ENCODE results near the gene AQP5.

Gene AQP5

DNA sequence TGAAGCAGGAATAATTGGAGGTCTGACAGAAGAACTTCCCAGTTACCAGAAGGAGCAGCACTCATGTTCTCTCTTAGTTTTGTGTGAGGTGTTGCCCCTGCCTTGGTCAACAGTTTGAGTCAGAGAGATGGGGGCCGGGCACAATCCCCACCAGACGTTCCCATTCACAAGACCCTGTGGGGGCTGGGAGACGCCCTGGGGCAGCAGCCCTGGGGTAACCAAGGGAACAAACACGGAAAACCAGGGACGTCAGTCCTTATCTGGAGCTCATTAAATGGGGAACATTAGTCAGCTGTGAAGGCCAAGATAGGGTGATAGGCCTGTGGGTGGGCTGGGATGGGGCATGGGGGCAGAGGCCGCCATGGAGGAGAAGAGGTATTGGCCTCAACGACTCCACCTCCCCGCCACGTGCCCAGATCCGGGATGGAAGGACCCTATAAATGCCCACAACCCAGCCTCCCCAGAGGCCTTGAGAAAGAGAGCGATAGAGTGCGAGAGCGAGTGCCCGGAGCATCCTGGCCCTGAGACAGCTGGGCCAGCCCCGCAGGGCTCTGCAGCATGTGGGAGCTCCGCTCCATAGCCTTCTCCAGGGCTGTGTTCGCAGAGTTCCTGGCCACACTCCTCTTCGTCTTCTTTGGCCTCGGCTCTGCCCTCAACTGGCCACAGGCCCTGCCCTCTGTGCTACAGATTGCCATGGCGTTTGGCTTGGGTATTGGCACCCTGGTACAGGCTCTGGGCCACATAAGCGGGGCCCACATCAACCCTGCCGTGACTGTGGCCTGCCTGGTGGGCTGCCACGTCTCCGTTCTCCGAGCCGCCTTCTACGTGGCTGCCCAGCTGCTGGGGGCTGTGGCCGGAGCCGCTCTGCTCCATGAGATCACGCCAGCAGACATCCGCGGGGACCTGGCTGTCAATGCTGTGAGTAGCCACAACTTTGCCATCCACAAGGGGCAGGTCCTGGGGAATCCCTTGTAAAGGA, 11.1 kb upstream of the AQP5 start, which contains the start of gene AQP2:
Gene AQP2, plus strand, starts transcription at position 465 of the 979 bp plus-strand sequence. Its CDS starts 94 bp downstream, at position 559.
- no peak for DNase-seq (ENCODE audit: low read depth)

DNA sequence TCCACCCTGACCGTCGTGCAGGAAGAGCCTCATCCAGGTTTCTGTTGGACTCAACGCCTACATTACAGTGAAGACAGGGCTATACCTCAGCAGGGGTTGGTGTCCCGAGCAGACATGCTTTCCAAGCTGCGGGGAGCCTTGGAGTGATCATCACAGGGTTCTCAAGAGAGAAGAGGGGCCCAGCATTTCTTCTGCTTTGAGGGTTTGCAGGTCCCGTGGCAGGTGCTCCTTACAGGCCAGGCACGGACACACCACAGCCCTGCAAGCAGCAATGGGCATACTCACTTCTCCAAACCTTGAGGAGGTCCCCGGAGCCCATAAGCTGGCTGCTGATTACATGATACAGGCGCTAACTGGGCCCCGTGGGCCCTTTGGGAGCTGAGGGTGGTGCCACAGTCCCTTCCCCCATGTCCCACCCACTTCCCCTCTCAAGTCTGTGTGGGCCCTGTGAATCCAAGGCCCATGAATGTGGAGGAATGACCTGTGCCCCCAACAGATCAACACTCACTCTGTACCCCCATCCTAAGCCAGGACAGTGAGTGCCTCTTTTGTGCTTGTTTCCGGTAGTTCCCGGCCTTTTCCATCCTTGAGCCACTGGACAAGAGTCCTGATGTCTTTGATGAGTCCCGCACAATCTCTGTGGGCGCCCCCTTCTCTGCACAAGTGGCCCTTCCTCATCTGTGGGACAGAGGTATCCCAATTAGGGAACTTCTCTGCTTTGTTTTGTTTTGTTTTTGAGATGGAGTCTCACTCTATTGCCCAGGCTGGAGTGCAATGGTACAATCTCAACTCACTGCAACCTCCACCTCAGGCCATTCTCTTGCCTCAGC, 10.0 kb upstream of the AQP5 start:
- no peak for DNase-seq (ENCODE audit: low read depth)

DNA sequence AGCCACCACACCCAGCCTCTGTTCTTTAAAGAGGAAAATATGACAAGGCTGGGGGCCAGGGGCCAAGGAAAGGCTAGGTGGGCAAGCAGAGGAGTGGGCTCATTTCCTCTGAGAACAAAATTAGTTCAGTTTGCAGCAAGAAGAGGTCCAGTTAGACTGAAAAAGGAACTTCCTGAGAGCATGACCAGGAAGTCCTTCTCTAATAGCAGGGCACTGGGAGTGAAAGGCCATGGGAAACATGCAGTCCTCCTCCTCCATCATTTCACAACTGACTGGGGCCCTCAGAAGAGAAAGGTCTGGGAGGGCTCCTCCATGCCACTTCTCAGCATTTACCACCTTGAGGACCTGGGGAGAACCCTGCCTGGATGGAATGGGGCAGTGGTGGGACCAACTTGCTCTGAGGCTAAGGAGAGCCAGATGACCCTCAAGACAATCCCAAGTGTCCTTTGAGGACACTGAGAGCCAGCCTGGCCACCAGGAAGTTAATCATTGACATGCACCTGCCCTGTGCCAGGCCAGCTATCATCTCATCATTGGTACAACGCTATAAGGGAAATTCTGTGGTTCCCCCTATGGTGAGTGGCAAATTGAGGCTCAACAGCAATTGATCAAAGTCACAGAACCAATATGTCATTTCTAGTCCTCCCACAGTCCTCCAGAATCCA, 9.1 kb upstream of the AQP5 start:
- no peak for DNase-seq (ENCODE audit: low read depth)

DNA sequence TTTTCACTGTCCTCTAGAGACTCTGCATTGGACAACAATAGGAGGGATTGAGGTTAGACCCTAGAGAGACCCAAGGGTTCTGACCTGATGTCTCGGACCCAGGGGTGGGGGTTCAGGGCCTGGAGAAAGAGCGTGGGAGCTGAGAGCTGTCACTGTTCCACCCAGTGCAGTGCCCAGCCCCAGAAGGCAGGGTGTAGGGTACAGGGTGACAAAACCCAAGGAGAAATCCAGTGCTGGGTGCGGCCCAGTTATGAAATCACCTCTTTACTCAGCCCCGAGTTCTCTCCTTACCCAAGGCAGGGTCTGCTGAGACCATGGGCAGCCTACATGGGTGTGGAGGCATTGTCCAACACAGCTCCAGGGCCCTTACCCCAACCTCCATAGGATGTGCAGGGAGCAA, 8.5 kb upstream of the AQP5 start:
- DNase-seq (ENCODE audit: low read depth): no peak

- no peak for DNase-seq (ENCODE audit: low read depth)
Measured at GRCh38 chr12:49953961-49954846, 7.5 kb upstream of the AQP5 start.

DNA sequence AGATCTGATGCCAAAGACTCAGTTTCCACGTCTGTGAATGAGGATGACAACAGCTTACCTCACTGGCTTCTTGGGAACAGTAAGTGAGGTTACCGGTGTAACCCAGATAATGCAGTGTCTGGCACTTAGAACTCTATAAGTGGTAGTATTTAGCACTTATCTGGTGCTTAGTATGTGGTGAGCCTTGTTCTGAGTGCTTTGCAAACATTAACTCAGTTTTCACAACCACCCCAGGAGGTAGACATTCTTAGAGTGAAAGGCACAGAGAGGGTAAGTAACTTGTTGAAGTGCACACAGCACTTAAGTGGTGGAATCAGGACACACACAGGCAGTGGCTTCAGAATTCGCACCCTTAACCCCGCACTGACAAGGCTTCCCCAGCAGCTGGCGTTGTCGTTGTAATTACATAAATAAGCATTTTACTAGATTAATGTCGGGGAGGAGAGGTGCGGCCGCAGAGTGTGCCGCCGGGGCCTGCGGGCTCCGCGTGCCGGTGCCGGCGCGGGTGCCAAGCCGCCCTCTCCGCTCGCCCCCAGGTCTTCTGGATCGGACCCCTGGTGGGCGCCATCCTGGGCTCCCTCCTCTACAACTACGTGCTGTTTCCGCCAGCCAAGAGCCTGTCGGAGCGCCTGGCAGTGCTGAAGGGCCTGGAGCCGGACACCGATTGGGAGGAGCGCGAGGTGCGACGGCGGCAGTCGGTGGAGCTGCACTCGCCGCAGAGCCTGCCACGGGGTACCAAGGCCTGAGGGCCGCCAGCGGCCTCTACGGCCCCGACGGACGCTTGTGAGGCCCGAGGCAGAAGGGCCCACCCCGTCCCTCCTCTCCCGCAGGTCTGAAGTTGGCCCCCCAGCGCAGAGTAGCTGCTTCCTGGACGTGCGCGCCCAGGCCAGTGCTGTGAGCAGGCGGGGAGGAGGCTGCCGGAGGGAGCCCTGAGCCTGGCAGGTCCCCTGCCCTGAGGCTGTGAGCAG, 6.5 kb upstream of the AQP5 start:
- DNase-seq (ENCODE audit: low read depth): no peak

DNA sequence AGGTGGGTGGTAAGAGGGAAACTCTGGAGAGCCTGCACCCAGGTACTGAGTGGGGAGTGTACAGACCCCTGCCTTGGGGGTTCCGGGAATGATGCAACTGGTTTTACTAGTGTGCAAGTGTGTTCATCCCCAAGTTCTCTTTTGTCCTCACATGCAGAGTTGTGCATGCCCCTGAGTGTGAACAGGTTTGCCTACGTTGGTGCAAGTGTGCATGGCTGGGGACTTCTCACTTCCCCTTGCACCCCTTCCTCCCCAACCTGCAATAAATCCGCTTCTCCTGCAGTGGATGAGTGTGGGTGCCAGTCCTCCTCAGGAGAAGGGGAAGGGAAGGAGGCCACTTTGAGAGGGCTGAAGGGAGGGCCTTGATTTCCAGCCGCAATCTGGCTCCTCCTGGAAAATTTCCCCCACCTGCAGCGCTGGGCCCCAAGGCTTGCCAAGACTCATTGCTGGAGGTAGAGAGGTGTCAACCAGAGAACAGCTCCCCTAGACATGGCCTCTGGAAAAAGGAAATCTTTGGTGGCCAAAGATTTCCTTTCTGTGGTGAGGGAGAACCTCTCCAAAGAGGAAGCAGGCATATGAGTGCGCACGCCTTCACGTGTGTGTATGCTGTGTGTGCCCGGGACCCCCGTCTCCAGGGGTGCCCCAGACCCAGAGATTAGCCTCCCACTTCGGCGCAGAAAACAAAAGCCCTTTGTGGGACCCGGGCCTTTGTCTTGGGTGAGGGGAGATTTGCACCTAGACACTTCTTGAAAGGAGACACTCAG, 5.6 kb upstream of the AQP5 start:
- no peak for DNase-seq (ENCODE audit: low read depth)

DNA sequence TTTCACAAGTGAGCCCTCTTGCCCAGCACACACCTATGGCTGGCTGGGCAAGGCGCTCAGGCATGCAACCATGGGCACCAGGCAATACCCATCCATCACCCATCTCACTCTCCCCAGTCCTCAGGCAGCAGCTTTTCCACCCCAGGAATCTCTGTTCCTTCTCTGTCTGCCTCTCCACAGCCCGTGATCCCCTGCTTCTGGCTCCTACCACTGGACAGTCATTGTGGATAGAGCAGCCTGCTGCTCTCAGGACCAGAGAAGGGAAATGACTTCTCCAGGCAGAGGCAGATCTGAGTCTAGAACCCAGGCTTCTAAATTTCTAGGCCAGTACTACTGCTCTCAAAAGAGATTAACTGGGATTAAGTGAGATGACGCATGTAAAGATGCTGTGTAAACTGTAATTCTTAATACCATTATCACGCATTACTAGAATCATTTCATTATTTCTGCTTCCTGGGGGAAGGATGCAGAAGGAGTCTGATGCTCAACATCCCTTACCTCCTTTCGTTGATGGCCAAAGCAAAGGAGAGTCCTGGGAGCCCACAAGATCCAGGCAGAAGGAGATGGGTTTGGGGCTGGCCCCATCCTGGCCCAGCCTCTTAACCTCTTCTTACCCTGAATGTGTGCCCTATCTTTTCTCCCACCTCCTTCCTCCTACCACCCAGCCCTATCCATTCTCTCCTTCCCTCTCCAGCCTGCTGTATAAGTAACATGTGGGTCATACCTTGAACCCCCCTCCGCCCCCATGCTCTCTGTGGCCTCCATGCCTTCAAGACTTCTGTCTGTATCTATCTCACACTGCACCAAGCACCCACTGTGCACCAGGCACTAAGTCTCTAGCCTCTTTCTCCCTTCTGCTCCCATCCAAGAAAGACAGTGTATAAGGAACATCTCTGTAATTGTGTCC, 4.8 kb upstream of the AQP5 start:
- DNase-seq (ENCODE audit: low read depth): no peak

DNA sequence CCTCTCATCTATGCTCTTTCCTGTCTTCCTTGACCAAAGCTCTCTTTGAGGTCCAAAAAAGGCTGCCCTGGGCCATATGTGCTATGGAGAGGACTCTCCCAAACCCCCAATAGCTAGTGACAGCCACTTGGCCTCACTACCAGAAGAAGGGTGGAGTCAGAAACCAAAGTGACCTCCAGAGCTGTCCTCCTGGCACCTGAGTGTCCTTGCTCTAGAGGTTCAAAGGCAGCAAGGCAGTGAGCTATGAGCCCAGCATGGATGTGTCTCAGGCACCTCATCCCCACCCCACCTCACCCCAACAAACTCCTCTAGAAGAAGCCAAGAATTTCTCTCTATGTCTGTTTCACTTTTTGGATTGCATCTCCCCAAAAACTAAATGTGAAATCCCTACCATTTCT, 4.1 kb upstream of the AQP5 start:
- no peak for DNase-seq (ENCODE audit: low read depth)

- DNase-seq (ENCODE audit: low read depth): no peak
Measured at GRCh38 chr12:49959685-49960473, 1.8 kb upstream of the AQP5 start.

GRCh38 chr12:49960474-49961110, 1.1 kb upstream of the AQP5 start:
- no peak for DNase-seq (ENCODE audit: low read depth)

DNA sequence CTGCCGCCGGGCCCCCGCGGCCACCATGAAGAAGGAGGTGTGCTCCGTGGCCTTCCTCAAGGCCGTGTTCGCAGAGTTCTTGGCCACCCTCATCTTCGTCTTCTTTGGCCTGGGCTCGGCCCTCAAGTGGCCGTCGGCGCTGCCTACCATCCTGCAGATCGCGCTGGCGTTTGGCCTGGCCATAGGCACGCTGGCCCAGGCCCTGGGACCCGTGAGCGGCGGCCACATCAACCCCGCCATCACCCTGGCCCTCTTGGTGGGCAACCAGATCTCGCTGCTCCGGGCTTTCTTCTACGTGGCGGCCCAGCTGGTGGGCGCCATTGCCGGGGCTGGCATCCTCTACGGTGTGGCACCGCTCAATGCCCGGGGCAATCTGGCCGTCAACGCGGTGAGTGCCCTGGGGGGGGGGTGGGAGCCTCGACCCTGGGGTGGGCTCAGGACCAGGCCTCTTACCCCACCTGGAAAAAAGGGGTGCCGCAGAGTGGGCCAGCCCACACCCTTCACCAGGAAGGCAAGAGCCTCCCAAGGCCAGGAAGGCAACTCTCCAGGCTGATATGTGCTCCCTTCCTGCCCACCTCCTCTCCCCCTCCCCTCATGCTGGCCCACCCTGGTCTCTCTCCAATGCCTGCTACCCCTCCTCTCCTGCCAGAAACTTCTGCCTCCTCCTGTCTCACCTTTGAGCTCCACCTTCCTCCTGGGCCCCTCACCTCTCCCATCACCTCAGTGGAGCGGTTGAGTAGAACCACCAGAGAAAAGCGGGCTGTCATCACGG, 507 bp downstream of the AQP5 start:
- DNase-seq (ENCODE audit: low read depth): no peak

DNA sequence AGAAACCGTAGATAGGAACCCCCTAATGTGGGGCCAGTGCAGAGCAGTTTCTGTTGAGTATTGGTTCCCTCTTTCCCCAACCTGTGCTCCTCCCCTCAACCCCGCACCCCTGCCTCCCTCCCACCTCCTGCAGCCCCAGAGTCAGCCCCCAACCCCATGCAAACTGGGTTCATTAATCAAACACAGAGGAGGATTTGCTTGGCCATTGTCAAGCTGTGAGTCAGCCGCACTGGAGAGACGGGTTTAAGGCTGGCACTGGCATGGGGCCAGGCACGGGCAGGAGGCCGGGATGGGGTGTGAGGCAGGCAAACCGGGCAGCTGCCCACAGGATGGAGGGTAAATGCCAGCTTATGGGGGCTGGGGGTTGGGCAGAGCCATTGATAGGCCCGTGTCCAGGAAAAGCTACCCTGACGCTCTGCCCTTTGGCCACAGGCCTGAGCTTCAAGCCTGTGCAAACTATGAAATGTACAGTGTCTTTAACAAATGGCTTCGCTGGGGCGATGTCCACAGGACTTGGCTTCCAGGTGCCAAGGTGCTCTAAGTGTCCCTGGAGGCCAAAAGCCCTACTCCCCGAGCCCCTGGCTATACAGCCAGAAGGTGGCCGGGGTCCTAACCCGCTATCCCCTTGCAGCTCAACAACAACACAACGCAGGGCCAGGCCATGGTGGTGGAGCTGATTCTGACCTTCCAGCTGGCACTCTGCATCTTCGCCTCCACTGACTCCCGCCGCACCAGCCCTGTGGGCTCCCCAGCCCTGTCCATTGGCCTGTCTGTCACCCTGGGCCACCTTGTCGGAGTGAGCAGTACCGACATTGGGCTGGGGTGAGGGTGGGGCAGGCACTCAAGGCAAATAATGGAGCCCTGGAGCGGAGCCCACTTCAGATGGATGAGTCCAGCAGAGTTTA, 1.4 kb downstream of the AQP5 start:
- DNase-seq (ENCODE audit: low read depth): no peak

DNA sequence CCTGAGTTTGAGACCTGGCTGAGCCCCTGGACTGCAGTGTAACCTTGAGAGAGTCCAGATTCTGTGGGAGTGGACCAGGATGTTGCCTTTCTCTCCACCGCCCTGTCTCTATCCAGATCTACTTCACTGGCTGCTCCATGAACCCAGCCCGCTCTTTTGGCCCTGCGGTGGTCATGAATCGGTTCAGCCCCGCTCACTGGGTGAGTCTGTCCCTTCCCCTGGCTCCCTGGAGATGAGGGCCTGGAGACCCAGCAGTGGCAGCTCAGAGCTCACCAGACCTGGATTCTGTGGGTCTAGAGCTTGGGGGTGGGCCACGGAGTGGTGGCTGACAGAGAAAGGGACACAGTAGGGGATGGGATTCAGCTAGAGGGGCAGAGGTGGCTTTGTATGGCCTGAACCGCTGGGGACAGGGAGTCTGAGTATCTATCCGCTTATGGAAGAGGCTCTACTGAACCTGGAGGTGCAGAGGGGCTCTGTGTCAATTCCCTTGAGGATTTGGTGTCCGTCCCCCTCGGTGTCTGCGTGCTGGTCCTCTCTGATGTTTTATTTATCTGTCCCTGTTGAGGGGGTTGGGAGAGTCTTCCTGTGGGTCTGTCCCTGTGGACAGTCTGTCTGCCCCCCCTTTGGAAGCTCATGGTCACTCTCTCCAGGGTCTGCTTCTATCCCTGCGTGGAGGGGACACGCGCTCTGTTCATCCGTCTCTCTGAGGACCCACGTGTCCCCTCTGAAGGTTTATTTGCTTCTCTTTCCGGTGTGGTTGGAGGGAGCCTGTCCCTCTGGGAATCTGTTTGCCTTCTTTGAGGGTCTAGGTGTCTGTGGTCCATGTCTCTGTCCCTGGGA, 2.5 kb downstream of the AQP5 start:
- no peak for DNase-seq (ENCODE audit: low read depth)
